HS-27A (cell line): ENCODE results near the gene FGFRL1.

Experiments
- DNase-seq: peaks from one replicate; pipeline ENCODE4 v3.0.0-alpha.2; 2012; ENCODE audit warnings: low read depth, missing footprints

Gene FGFRL1

GRCh38 chr4:1023075-1023640 is 11.7 kb downstream of the FGFRL1 start:
- DNase-seq, result no peak

GRCh38 chr4:1023895-1024740 is 12.7 kb downstream of the FGFRL1 start:
- DNase-seq, result no peak

GRCh38 chr4:1024882-1025545 is 13.6 kb downstream of the FGFRL1 start:
- no peak for DNase-seq

GRCh38 chr4:1026115-1026514 is 14.7 kb downstream of the FGFRL1 start:
- no peak for DNase-seq

- DNase-seq, result no peak
Observed at GRCh38 chr4:1027219-1027914, 15.9 kb downstream of the FGFRL1 start.

- no peak for DNase-seq
Observed at GRCh38 chr4:1027915-1028238, 16.5 kb downstream of the FGFRL1 start.

GRCh38 chr4:1028574-1029220 is 17.3 kb downstream of the FGFRL1 start:
- DNase-seq, result no peak

- DNase-seq, result no peak
Observed at GRCh38 chr4:1029529-1029928, 18.1 kb downstream of the FGFRL1 start.

- DNase-seq, result no peak
Observed at GRCh38 chr4:1030031-1030430, 18.6 kb downstream of the FGFRL1 start.

GRCh38 chr4:1030559-1030958 is 19.1 kb downstream of the FGFRL1 start:
- no peak for DNase-seq

- DNase-seq, result no peak
Observed at GRCh38 chr4:1031346-1031745, 19.9 kb downstream of the FGFRL1 start.

- no peak for DNase-seq
Observed at GRCh38 chr4:1031956-1032795, 20.8 kb downstream of the FGFRL1 start.

GRCh38 chr4:1032861-1033260 is 21.4 kb downstream of the FGFRL1 start:
- no peak for DNase-seq

GRCh38 chr4:1033840-1034551 is 22.6 kb downstream of the FGFRL1 start:
- no peak for DNase-seq

GRCh38 chr4:1035510-1035909 is 24.1 kb downstream of the FGFRL1 start:
- DNase-seq, result no peak

- DNase-seq, result no peak
Observed at GRCh38 chr4:1036095-1036494, 24.7 kb downstream of the FGFRL1 start.

GRCh38 chr4:1036976-1037810 is 25.8 kb downstream of the FGFRL1 start:
- DNase-seq, result no peak

GRCh38 chr4:1038948-1039492 is 27.6 kb downstream of the FGFRL1 start:
- DNase-seq, result no peak
